Measurements from ENCODE around the gene ARPC5L.

- TF ChIP-seq CTCF (IDR thresholded peaks at IDR 0.05): no peak
- TF ChIP-seq POLR2A (IDR thresholded peaks at IDR 0.05): peak; percentile 29 to 94
Observed at GRCh38 chr9:124868511-124869465, 6.9 kb downstream of the ARPC5L start.

Measured in thyroid gland (tissue), 4 donors.